ENCODE data around the gene TPP1.

GRCh38 chr11:6642957-6643356 lies 23.7 kb upstream of the TPP1 start:
- TF ChIP-seq EP300 (IDR thresholded peaks at IDR 0.05): no peak
- TF ChIP-seq POLR2A (IDR thresholded peaks at IDR 0.05; ENCODE audit: low read length): no peak
- TF ChIP-seq REST (IDR thresholded peaks at IDR 0.05): no peak
- TF ChIP-seq ELK1 (IDR thresholded peaks at IDR 0.05; ENCODE audit: low read depth, low read length): no peak
- TF ChIP-seq PBX3 (IDR thresholded peaks at IDR 0.05): no peak
- TF ChIP-seq HOXB13 (CRISPR knock-in tag; IDR thresholded peaks at IDR 0.05; ENCODE audit: low read depth): no peak
- no peak for TF ChIP-seq NPAS2 (CRISPR knock-in tag; IDR thresholded peaks at IDR 0.05; ENCODE audit: borderline replicate concordance)
- no peak for TF ChIP-seq E2F6 (IDR thresholded peaks at IDR 0.05; ENCODE audit: borderline replicate concordance, low read depth)
- no peak for TF ChIP-seq BHLHE40 (IDR thresholded peaks at IDR 0.05; ENCODE audit: low read depth, low read length)
